CD4-positive, alpha-beta T cell treated with Interleukin-2 at 100 ng/mL for 4 hours (primary cell): ENCODE measurements around the gene HELB.

Experiments used
- DNase-seq: peaks from one replicate; pipeline ENCODE4 v3.0.0-alpha.2; 2020; ENCODE audit warnings: low spot score

HELB gene

DNA sequence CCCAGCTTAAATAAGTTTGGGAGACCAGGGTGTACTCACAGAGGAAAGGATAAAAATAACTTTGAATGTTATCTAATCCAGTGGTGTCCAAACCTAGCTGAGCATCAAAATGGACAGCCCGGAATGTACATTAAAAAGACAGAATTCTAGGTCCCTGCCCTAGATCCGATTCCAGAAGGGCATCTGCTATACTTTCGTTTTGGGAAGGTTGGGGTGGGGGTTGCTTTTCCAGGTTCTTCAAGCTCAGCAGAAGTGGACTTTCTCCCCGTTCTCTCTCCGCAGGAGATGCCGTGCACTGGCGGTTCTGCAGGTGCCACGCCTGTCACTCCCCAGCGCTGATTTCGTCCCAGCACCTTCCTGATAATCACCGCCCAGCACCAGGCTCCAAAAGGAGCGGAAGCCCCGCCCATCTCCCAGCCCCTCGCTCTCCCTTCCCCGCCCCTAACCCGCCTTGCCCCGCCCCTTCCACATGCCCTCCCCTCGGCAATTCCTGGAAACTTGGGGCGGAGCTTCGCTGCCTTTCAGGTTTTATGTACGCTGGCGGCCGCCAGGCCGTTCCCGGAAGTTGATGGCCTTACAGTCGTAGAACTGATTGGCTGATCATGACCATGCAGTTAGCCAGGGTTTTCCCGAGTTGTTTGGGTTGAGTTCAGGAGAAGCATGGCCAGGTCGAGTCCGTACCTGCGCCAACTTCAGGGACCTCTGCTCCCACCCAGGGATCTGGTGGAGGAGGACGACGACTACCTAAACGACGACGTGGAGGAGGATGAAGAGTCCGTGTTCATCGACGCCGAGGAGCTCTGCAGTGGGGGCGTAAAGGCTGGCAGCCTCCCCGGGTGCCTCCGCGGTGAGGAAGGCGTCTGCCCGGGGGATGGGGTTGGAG lies at the start of gene HELB:
Gene HELB, plus strand, starts transcription at position 550 of the 883 bp plus-strand sequence. Its CDS starts 111 bp downstream, at position 661.
- peak; percentile 97 for DNase-seq

DNA sequence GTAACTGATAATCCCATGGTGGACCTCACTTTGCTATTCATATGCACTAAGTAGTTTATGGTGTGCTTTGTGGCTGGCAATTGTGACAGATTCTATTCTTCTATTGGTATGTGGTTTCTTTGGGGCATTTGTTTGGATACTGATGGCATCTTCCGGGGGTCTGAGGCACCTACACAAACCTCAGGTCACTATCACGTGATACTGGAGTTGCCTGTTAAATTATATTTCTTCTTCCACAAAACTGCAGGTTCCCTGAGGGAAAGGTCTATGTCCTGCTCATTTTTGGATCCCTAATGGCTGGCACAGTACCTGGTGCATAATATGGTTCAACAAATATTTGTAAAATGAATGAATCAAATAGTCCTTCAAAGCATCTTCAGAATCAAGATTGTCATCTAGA lies 49.5 kb upstream of the HELB start:
- DNase-seq = no peak

GRCh38 chr12:66255737-66256136 lies 46.6 kb upstream of the HELB start:
- no peak for DNase-seq

GRCh38 chr12:66258011-66258410 lies 44.3 kb upstream of the HELB start:
- no peak for DNase-seq

GRCh38 chr12:66262737-66263136 lies 39.6 kb upstream of the HELB start:
- no peak for DNase-seq

- DNase-seq = no peak
These were observed 33.7 kb upstream of the HELB start for GRCh38 chr12:66268562-66268961.

DNA sequence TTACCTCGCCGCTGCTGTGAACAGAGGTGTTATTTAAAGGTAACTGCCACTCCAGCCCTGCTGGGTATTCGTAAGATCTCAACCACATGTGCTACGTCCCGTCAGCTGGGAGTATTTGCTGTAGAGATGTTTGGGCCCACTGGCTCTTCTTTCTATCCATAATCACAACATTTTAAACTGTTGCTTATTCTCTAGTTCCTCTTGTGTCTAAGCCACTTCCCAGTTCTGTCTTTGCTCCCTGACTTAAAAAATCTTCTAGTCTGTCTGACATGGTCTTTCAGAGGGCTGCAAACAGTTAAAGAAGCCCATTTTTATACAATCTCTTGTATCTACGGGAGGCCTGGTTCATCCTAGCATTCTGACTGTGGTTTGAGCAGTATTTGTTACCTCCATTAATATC lies 33.2 kb upstream of the HELB start:
- no peak for DNase-seq

- DNase-seq = peak; percentile 62
These were observed 32.4 kb upstream of the HELB start for GRCh38 chr12:66269757-66270383.

DNA sequence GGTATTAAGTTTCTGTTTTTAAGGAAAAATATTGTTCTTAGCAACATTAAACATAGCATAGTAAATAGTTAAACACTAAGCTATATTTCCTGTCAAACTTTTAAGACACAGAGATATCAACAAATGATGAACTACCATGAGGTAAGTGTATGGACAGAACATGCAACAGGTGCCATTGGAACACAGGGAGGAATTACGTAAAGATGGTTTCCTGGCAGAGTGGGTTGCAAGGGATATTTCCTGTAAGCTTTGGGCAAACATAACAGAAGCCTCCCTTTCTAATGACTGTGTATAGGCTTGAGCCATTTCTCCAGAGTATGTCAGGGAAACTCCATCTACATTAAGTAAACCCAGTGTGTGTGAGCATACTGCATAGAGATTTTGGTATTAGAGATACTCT lies 31.7 kb upstream of the HELB start:
- DNase-seq = no peak

DNA sequence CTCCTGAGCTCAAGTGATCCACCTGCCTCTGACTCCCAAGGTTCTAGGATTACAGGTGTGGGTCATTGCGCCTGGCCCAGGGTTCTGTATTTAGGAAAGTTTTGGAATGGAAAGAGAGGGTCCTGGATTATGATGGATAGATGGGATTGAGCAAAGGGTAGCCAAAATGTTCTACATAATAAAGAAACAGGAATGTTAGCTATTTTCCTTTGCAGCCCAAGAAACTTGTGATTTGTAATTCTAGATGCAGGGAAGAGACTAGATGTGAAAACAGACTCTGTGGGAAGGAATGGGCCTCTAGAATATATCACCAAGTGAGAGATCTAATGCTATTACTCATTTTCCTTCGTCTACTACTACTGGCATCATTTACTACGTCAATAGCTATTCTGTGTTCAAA lies 29.6 kb upstream of the HELB start:
- no peak for DNase-seq

GRCh38 chr12:66273147-66273546 lies 29.1 kb upstream of the HELB start:
- no peak for DNase-seq

GRCh38 chr12:66275040-66275439 lies 27.3 kb upstream of the HELB start:
- DNase-seq = no peak

- DNase-seq = peak; percentile 62
These were observed 23.1 kb upstream of the HELB start for GRCh38 chr12:66279123-66279712.

- no peak for DNase-seq
These were observed 21.7 kb upstream of the HELB start for GRCh38 chr12:66280561-66280960.

- DNase-seq = no peak
These were observed 20.0 kb upstream of the HELB start for GRCh38 chr12:66282244-66282643.

DNA sequence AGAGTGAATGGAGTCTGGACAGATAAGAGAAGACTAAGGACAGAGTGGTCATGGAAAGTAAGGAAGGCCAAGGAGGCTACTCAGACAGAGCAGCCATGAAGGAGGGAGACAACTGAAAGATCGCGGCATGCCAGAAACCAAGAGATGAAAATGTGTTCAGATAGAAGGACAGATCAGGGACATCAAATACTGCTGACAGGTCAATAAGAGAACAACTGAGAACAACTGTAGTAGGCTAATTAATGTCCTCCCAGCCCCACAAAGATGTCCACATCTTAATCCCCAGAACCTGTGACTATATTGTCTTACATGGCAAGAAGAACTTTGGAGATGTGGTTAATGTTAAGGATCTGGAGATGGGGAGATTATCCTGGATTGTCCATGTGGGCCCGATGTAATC lies 15.0 kb upstream of the HELB start:
- DNase-seq = no peak

GRCh38 chr12:66288121-66288520 lies 14.2 kb upstream of the HELB start:
- peak; percentile 86 for DNase-seq

DNA sequence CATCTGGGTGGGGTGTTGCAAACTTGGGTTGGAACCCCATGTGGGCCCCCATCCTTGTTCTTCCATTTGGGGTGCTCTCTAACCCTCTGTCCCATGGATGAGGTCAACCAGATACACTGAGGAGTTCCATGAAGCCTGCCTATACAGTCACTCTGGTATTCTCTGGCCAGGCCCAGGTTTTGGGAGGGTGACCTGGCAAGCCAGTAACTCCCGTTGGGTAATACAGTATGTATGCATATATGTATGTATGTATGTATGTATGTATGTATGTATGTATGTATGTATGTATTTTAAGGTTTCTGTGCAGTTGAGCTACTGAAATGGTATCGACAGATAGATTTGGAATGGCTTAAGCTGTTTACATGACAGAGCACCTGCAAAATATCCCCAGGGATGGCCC lies 12.8 kb upstream of the HELB start:
- no peak for DNase-seq

- peak; percentile 67 for DNase-seq
These were observed 11.5 kb upstream of the HELB start for GRCh38 chr12:66290716-66291200.

DNA sequence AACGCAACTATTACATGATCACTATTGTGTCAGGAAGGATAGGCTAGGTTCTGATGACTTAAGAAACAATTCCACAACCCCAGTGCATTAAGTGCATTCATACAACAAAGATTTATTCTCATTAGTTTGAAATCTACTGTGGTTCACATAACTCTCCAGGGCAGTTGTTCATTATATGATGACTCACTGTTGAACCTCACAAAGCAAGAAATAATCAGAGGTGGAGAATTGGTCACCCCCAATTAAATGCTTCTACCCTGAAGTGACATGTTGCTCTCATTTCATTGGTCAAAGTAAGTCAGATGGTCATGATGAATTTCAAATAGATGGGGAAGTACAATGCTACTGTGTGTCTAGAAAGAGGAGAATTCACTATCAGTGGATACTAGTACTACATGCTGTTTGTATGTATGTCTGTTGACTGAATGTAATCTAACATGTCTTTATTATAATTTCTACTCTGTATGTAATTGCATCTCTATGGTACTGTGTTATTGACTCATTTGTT lies 6.1 kb upstream of the HELB start:
- no peak for DNase-seq

GRCh38 chr12:66297080-66297479 lies 5.2 kb upstream of the HELB start:
- no peak for DNase-seq

GRCh38 chr12:66297923-66298322 lies 4.4 kb upstream of the HELB start:
- DNase-seq = no peak

GRCh38 chr12:66302827-66303169 lies 505 bp downstream of the HELB start:
- DNase-seq = no peak
